HG03095 (cell line): ENCODE data around the gene RNF17.

ENCODE experiments used
- ATAC-seq: cut with Tn5 transposase; IDR thresholded peaks from one replicate; pipeline ENCODE4 v1.9.1; 2021; ENCODE audit warnings: moderate library complexity; ENCODE audit not compliant: unreplicated experiment

RNF17 gene, protein sequence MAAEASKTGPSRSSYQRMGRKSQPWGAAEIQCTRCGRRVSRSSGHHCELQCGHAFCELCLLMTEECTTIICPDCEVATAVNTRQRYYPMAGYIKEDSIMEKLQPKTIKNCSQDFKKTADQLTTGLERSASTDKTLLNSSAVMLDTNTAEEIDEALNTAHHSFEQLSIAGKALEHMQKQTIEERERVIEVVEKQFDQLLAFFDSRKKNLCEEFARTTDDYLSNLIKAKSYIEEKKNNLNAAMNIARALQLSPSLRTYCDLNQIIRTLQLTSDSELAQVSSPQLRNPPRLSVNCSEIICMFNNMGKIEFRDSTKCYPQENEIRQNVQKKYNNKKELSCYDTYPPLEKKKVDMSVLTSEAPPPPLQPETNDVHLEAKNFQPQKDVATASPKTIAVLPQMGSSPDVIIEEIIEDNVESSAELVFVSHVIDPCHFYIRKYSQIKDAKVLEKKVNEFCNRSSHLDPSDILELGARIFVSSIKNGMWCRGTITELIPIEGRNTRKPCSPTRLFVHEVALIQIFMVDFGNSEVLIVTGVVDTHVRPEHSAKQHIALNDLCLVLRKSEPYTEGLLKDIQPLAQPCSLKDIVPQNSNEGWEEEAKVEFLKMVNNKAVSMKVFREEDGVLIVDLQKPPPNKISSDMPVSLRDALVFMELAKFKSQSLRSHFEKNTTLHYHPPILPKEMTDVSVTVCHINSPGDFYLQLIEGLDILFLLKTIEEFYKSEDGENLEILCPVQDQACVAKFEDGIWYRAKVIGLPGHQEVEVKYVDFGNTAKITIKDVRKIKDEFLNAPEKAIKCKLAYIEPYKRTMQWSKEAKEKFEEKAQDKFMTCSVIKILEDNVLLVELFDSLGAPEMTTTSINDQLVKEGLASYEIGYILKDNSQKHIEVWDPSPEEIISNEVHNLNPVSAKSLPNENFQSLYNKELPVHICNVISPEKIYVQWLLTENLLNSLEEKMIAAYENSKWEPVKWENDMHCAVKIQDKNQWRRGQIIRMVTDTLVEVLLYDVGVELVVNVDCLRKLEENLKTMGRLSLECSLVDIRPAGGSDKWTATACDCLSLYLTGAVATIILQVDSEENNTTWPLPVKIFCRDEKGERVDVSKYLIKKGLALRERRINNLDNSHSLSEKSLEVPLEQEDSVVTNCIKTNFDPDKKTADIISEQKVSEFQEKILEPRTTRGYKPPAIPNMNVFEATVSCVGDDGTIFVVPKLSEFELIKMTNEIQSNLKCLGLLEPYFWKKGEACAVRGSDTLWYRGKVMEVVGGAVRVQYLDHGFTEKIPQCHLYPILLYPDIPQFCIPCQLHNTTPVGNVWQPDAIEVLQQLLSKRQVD (N-terminal part only)

GRCh38 chr13:24763596-24764275 lies at the start of gene RNF17:
Gene RNF17, plus strand, starts transcription at chr13:24764169. Its CDS starts 35 bp downstream, at chr13:24764204.
- ATAC-seq, result no peak

DNA sequence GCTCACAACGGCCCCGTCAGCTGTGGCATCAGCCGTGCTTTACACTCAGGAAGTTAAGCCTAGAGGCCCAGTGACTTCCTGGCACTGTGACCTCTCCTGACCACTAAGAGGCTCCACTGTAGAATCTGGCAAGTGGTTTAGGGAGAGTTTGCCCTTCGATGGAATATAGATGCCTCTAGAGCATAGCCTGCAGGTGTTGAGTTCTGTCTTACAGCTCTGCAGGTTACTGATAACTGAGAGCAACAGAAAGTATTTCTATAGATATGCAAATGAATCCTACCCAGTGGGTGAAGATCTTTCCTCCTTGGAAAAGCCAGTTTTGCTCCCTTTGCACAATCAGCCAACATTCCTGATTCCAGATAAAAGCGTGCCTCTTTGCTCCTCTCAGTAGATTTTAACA lies 48.0 kb upstream of the RNF17 start:
- ATAC-seq, result no peak

- no peak for ATAC-seq
These were observed 47.5 kb upstream of the RNF17 start for GRCh38 chr13:24716446-24716845.

GRCh38 chr13:24717217-24717616 lies 46.8 kb upstream of the RNF17 start:
- no peak for ATAC-seq

- ATAC-seq, result no peak
These were observed 45.6 kb upstream of the RNF17 start for GRCh38 chr13:24718192-24718965.

DNA sequence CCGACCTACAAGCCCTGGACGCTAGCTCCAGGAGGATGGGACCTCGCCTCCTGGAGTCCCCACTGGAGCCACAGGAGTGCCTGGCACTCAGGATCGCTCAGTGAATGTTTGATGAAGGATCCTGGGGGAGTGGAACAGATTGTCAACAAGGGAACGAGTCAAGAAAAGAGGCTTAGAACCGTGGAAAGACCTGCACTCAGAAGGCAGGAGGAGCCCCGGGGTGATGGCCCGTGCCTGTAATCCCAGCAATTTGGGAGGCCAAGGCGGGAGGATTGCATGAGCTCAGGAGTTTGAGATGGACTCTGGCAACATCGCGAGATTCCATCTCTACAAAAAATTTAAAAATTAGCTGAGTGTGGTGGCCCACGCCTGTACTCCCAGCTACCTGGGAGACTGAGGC lies 44.8 kb upstream of the RNF17 start:
- ATAC-seq, result no peak

DNA sequence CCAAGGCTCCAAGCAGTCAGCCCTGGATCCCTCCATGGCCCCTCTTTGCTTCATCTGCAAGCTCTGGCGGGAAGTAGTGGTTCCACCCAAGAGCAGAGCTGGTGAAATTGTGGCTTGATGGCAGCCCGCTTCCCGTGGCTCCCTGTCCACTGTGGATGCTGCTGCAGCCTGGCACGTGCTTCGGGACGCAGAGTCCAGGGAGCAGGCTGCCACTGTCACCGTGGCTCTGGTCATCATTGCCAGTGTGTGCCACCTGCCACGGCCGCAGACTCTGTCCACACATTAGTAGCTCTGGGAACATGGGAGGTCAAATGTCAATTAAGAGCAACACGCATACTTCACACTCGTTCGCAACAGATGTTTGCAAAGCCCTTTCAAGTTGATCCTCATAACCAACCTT lies 40.8 kb upstream of the RNF17 start:
- no peak for ATAC-seq

- no peak for ATAC-seq
These were observed 39.3 kb upstream of the RNF17 start for GRCh38 chr13:24724714-24725113.

GRCh38 chr13:24725379-24725778 lies 38.6 kb upstream of the RNF17 start:
- no peak for ATAC-seq

- peak; percentile 79 for ATAC-seq
These were observed 36.0 kb upstream of the RNF17 start for GRCh38 chr13:24727731-24728601.

DNA sequence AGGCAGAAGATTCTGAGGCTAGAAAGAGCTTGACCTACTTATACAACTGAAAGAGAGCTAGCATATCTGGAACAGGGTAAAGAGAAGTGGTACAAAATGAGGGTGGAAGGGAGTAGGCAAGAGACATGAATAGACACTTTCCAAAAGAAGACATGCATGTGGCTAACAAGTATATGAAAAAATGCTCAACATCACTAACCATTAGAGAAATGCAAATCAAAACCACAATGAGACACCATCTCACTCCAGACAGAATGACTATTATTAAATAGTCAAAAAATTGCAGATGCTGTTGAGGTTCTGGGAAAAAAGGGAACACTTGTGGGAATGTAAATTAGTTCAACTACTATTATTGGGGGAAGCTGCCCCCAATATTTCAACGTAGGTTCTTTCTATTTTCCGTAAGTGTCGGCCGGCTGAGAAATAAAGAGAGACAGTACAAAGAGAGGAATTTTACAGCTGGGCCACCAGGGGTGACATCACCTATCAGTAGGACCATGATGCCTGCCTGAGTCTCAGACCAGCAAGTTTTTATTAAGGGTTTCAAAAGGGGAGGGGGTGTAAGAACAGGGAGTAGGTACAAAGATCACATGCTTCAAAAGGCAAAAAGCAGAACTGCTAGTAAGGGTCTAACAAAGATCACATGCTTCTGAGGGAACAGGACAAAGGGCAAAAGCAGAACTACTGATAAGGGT lies 32.9 kb upstream of the RNF17 start:
- ATAC-seq, result peak; percentile 73

- no peak for ATAC-seq
These were observed 29.0 kb upstream of the RNF17 start for GRCh38 chr13:24734950-24735349.

DNA sequence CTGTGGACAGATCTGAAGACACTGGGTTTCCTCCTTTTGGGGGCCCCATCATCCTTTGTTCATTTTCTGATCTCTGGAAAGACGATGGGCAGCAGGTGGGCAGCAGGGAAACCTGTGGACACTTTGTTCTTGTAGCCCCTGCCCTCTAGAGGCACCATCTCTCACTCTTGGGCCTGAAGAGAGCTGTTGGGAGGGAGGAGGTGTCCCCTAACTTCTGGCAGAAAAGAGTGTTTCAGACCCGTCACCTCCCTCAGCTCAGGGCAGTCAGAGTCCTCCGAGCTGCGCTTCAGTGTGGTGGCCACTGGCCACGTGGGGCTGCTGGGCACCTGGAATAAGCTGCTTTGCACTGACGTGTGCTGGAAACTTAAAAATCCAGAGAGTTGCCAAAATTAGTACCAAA lies 26.9 kb upstream of the RNF17 start:
- ATAC-seq, result no peak

GRCh38 chr13:24738366-24738847 lies 25.6 kb upstream of the RNF17 start:
- no peak for ATAC-seq

DNA sequence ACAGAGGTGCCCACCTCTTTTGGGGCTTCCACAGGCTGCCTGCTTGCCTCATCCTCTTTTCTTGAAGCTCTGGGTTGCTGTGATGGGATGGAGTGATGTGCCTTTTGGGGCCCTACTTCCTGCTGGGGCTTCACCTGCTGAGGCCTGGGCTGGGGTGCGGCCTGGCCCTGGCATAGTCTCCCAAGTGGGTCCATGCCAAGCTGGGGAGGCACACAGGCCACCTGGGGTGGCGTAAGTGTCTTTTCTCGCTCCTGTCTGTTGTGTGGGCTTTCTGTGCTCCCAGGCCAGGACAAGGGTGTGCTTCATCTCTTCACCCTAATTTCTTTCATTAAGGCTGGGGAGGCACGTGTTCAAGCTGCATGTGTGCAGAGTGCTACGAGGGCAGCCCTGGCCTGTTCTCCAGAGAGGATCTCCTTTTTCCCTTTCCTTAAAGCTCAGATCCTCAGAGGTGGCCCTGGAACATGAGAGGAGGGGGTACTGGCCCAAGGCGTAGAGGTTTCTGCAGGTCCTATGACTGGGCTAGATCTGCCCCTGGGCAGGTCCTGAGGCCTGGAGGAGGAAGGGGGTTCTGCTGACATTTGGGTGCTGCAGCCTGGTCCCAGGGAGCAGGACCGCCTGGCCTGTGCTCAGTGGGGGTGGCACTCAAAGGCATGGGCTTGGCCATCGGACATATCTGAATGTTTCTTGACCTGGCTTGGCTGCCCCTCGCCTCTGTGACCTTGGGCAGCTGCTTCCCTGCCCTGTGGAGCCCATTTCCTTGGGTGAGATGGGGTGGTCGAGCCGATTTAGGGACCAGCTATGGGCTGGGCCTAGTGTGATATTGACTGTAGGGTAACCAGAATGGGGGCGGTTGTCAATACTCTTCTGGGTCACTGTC lies 23.7 kb upstream of the RNF17 start:
- ATAC-seq, result no peak

DNA sequence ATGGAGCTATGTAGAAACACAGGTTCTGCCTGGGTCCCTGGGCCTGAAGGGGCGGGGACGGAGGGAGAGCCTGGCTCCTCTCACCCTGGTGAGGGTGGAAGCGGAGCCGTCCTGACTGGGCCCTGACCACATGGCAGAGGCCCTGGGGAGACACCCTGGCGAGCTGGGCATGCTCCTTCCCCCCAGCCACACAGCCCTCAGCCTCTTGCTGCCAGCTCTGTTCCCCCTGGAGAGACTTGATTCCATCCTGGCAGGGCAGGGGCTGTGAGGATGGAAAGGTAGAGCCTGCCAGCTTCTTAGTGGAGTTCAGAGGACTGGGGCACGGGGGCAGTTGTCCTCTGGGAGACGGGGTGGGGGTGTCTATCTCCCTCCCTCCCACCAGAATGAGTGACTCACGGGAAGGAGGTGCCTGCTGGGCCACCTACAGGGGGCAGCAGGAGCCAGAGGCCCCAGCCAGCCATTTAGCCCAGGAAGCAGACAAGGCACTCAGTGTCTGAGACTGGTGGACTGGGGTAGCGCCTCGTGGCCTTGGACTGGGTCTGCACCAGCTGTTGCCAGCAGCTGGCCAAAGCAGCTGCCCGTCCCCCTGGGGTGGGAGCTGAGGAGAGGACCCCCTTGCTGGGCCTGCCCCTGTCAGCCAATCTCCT lies 22.8 kb upstream of the RNF17 start:
- no peak for ATAC-seq

DNA sequence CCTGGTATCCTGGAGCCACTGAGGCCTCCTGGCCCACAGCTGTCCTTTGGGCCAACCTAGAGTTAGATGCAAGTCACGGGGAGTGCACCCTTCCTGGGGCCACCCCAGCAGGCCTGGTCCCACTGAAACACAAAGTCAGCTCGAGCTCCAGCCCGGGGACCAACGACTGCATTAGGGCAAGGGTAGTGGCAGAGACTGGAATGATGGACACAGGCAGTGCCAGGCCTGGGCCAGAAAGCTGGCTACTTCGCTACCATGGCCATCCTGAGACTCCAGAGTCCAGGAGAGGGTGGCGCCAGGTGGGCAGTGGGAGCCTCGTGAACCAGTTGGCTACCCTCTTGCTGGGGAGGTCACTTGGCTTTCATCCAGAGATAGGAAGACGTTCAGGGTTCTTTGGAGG lies 22.2 kb upstream of the RNF17 start:
- ATAC-seq, result no peak
